CD4-positive, alpha-beta T cell (primary cell): ENCODE data around the gene PRKCH. TPM values are rescaled to one million over a fixed set of nuclear protein-coding genes. Genes with fewer than 3 reads are reported as not detected.

Experiments
- ATAC-seq: fragments of 200-7000 bp; cut with Tn5 transposase; one replicate; pipeline ENCODE4 v1.10.0; 2022; ENCODE audit warnings: mild to moderate bottlenecking; ENCODE audit not compliant: poor library complexity
- CTCF ChIA-PET: fragments of 350-600 bp; sonication (Branson Sonifier 250); formaldehyde crosslinking; loops from one replicate; lab custom pipeline; 2021; ENCODE audit warnings: antibody characterized with exemption, inconsistent platforms; lab: Charles Lee
- POLR2A ChIA-PET: fragments of 350-600 bp; sonication (Branson Sonifier 250); formaldehyde crosslinking; loops from one replicate; lab custom pipeline; 2021; ENCODE audit warnings: antibody characterized with exemption, inconsistent platforms; lab: Charles Lee
- DNase-seq, 14 experiments: peaks; one replicate each; pipeline ENCODE4 v3.0.0-alpha.2; 2013 to 2020; ENCODE audit warnings: mixed read lengths in 2 of 14
- H3K27ac ChIP-seq, 2 donors: one replicate each; pipeline versions ENCODE4 v1.5.1 to v1.7.0; 2013; ENCODE audit warnings: low read length in 2 of 2, low read depth in 1 of 2, mild to moderate bottlenecking in 1 of 2
- H3K27me3 ChIP-seq, 2 experiments: 1 replicate in 1 of 2; 2 replicates in 1 of 2; pipeline versions ENCODE4 v1.6.1 to v1.7.0; 2013; ENCODE audit warnings: low read length in 2 of 2, control low read depth in 1 of 2, mild to moderate bottlenecking in 1 of 2, moderate library complexity in 1 of 2; ENCODE audit not compliant: insufficient read depth in 2 of 2, control insufficient read depth in 1 of 2
- H3K36me3 ChIP-seq: one replicate; pipeline ENCODE4 v1.6.1; 2013; ENCODE audit warnings: low read length, control low read depth; ENCODE audit not compliant: insufficient read depth
- H3K4me1 ChIP-seq: one replicate; pipeline ENCODE4 v1.6.1; 2013; ENCODE audit warnings: low read length, control low read depth; ENCODE audit not compliant: insufficient read depth
- H3K4me3 ChIP-seq: one replicate; pipeline ENCODE4 v1.5.1; 2013; ENCODE audit warnings: mild to moderate bottlenecking, low read length, moderate library complexity
- H3K9me3 ChIP-seq, 2 experiments: 1 replicate in 1 of 2; 2 replicates in 1 of 2; pipeline versions ENCODE4 v1.6.1 to v1.7.0; 2013; ENCODE audit warnings: low read length in 2 of 2, mild to moderate bottlenecking in 2 of 2, control low read depth in 1 of 2, moderate library complexity in 1 of 2; ENCODE audit not compliant: control insufficient read depth in 1 of 2, insufficient read depth in 1 of 2
- H3K27ac Mint-ChIP-seq: one replicate; pipeline ENCODE4 v1.8.0; 2020; ENCODE audit warnings: mixed read lengths
- H3K27me3 Mint-ChIP-seq: one replicate; pipeline ENCODE4 v1.8.0; 2021; ENCODE audit warnings: mixed read lengths
- H3K36me3 Mint-ChIP-seq: one replicate; pipeline ENCODE4 v1.8.0; 2021; ENCODE audit warnings: low read depth, mixed read lengths
- H3K4me1 Mint-ChIP-seq: one replicate; pipeline ENCODE4 v1.8.0; 2021; ENCODE audit warnings: low read depth, mixed read lengths
- H3K4me3 Mint-ChIP-seq: one replicate; pipeline ENCODE4 v1.8.0; 2020; ENCODE audit warnings: mild to moderate bottlenecking, mixed read lengths
- H3K9me3 Mint-ChIP-seq: one replicate; pipeline ENCODE4 v1.8.0; 2020; ENCODE audit warnings: mixed read lengths
- CTCF ChIP-seq: fragments of 200-600 bp; IDR thresholded peaks from one replicate; pipeline ENCODE4 v1.8.0; 2022; ENCODE audit warnings: antibody characterized with exemption, mild to moderate bottlenecking
- intact Hi-C, 2 experiments: fragments of 100-400 bp; cut with DNase I in 1 of 2; cut with micrococcal nuclease in 1 of 2; formaldehyde crosslinking; loops; one replicate each; pipeline versions ENCODE4 v1.15.1 to v1.9.0; 2023 to 2025; cut with DNase I, micrococcal nuclease
- total RNA-seq, 174 experiments: library from RNA in 2 of 174; stranded (reverse) in 2 of 174; gene quantifications; one replicate each; pipeline ENCODE4 v1.2.3 and lab custom pipeline; 2021 to 2026

The PRKCH gene
- total RNA-seq, 2 experiments from 2014 or later, result 378 to 385 TPM

DNA sequence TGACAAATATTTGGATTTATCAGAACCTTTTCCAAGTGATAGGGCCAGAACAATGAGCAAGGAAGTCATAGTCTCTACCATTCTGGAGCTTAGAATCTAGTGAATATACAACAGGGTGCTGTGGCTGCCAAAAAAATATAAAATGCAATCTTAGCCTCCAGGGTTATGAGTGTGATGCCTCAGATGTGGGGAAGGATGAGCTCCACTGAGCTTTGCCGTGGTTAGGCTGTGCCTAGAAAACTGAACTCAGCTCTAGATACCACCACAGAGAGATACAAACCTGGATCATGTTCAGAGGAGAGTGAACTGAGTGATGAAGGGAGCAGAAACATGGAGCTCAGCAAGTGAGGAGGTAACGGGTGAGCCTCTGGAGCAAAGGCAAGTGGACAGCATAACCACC lies 235.9 kb downstream of the PRKCH start:
- H3K4me3 Mint-ChIP-seq, result no peak overlapping the region
- DNase-seq (no peak), ATAC-seq (no peak)
- peaks cover 32% of the 10 kb centered on the region for H3K4me1 Mint-ChIP-seq
- peaks cover 16% of the 10 kb centered on the region for H3K4me1 ChIP-seq
- no peaks in the 10 kb centered on the region for H3K9me3 Mint-ChIP-seq
- H3K36me3 Mint-ChIP-seq, result peaks cover 16% of the 10 kb centered on the region
- H3K27ac ChIP-seq, result no peak overlapping the region
- H3K27me3 ChIP-seq, result no peaks in the 10 kb centered on the region
- H3K27ac Mint-ChIP-seq, result peak overlapping the region; percentile 18
- no peak overlapping the region for H3K4me3 ChIP-seq
- ChIA-PET POLR2A (interaction anchor here (0.5 to 1.6 kb wide), 6 partner anchors 10 to 227 kb away, joined by 3 to 6 read pairs (median 4); partner anchors contain the start of gene HIF1A), CTCF (interaction anchor here (0.6 to 1.2 kb wide), 2 partner anchors 92 to 191 kb away, joined by 3 read pairs; no protein-coding TSS in a partner anchor)
- intact Hi-C loops, result no loop called here
- peaks cover 6% of the 10 kb centered on the region for H3K36me3 ChIP-seq
- H3K27me3 Mint-ChIP-seq, result no peaks in the 10 kb centered on the region
- TF ChIP-seq CTCF, result no peak
- no peaks in the 10 kb centered on the region for H3K9me3 ChIP-seq

- ATAC-seq, result no peak
- POLR2A ChIA-PET, result interaction anchor here (0.5 to 1.3 kb wide), 4 partner anchors 11 to 227 kb away, joined by 3 to 4 read pairs (median 4); no protein-coding TSS in a partner anchor
- H3K9me3 ChIP-seq, result no peaks in the 10 kb centered on the region
- H3K27ac ChIP-seq, result no peak overlapping the region
- Mint-ChIP-seq H3K4me1 (peaks cover 31% of the 10 kb centered on the region), H3K36me3 (peaks cover 15% of the 10 kb centered on the region), H3K27ac (peak overlapping the region; percentile 18), H3K4me3 (no peak overlapping the region), H3K27me3 (no peaks in the 10 kb centered on the region), H3K9me3 (no peaks in the 10 kb centered on the region)
- CTCF ChIA-PET, result no interaction called here
- intact Hi-C loops, result no loop called here
- H3K27me3 ChIP-seq, result no peaks in the 10 kb centered on the region
- peaks cover 17% of the 10 kb centered on the region for H3K4me1 ChIP-seq
- no peak for TF ChIP-seq CTCF
- H3K4me3 ChIP-seq, result no peak overlapping the region
- no peak for DNase-seq
- peaks cover 2% of the 10 kb centered on the region for H3K36me3 ChIP-seq
These were observed 236.5 kb downstream of the PRKCH start for GRCh38 chr14:61557854-61558253.

DNA sequence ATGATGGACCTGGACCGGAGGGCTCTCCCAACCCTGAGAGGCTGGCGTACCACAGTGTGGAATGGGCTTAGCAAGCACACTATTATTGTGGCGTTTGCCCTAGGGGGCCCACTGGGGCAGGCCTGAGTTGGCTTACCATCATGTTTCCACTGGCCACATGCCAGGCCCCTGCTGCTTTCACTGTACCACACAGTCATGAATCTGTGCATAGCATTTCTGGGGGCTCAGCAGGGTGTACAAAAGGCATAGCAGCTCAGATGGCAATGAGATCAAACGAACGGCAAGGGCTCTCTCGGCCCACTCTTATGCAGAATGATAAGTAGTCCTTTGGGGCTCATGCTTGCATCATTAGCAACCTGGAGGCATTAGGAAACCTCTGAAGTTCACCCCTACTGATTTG lies 236.9 kb downstream of the PRKCH start:
- no peak overlapping the region for H3K4me3 ChIP-seq
- no peaks in the 10 kb centered on the region for H3K36me3 ChIP-seq
- Mint-ChIP-seq H3K4me3 (no peak overlapping the region), H3K27me3 (no peaks in the 10 kb centered on the region), H3K27ac (no peak overlapping the region), H3K4me1 (peaks cover 29% of the 10 kb centered on the region), H3K36me3 (peaks cover 11% of the 10 kb centered on the region), H3K9me3 (no peaks in the 10 kb centered on the region)
- no peak overlapping the region for H3K27ac ChIP-seq
- no peaks in the 10 kb centered on the region for H3K27me3 ChIP-seq
- POLR2A ChIA-PET, result no interaction called here
- H3K9me3 ChIP-seq, result no peaks in the 10 kb centered on the region
- intact Hi-C loops, result no loop called here
- peaks cover 17% of the 10 kb centered on the region for H3K4me1 ChIP-seq
- CTCF ChIA-PET, result no interaction called here
- ATAC-seq, result no peak
- DNase-seq, result no peak
- no peak for TF ChIP-seq CTCF
